H9 (cell line): ENCODE data around the gene GLT1D1. TPM values are rescaled to one million over a fixed set of nuclear protein-coding genes. Genes with fewer than 3 reads are reported as not detected.

ENCODE experiments used
- DNase-seq: peaks from one replicate; pipeline ENCODE4 v3.0.0-alpha.2; 2017
- H2AFZ ChIP-seq: one replicate; pipeline ENCODE4 v1.6.1; 2013; ENCODE audit warnings: mild to moderate bottlenecking, low read length, control low read depth, moderate library complexity
- H2AK5ac ChIP-seq: 2 replicates; pipeline ENCODE4 v1.6.1; 2013; ENCODE audit warnings: low read length, control low read depth, mixed read lengths; ENCODE audit not compliant: insufficient read length
- H2BK120ac ChIP-seq: one replicate; pipeline ENCODE4 v1.6.1; 2013; ENCODE audit warnings: low read depth, mild to moderate bottlenecking, low read length, control low read depth, inconsistent platforms; ENCODE audit not compliant: poor library complexity, severe bottlenecking
- H2BK12ac ChIP-seq: 2 replicates; pipeline ENCODE4 v1.6.1; 2013; ENCODE audit warnings: low read length, control low read depth, mixed read lengths, low read depth; ENCODE audit not compliant: insufficient read length
- H2BK15ac ChIP-seq: 2 replicates; pipeline ENCODE4 v1.6.1; 2013; ENCODE audit warnings: low read depth, low read length, control low read depth
- H2BK20ac ChIP-seq: one replicate; pipeline ENCODE4 v1.6.1; 2013; ENCODE audit warnings: low read depth, mild to moderate bottlenecking, low read length, control low read depth, inconsistent platforms; ENCODE audit not compliant: poor library complexity, severe bottlenecking
- H2BK5ac ChIP-seq: 2 replicates; pipeline ENCODE4 v1.6.1; 2013; ENCODE audit warnings: low read length, control low read depth, mixed read lengths; ENCODE audit not compliant: insufficient read length
- H3K14ac ChIP-seq: 2 replicates; pipeline ENCODE4 v1.6.1; 2013; ENCODE audit warnings: low read length, control low read depth; ENCODE audit not compliant: insufficient read depth
- H3K18ac ChIP-seq: 2 replicates; pipeline ENCODE4 v1.6.1; 2013; ENCODE audit warnings: low read depth, mild to moderate bottlenecking, mixed read lengths, low read length, control low read depth; ENCODE audit not compliant: insufficient read length
- H3K23ac ChIP-seq: 2 replicates; pipeline ENCODE4 v1.6.1; 2013; ENCODE audit warnings: low read length, control low read depth, mixed read lengths, low read depth; ENCODE audit not compliant: insufficient read length
- H3K23me2 ChIP-seq: 2 replicates; pipeline ENCODE4 v1.6.1; 2013; ENCODE audit warnings: low read depth, mild to moderate bottlenecking, mixed read lengths, low read length, control low read depth; ENCODE audit not compliant: insufficient read length, poor library complexity, severe bottlenecking
- H3K27ac ChIP-seq: 2 replicates; pipeline ENCODE4 v1.5.1; 2013; ENCODE audit warnings: low read length, control low read depth, mixed read lengths, low read depth; ENCODE audit not compliant: insufficient read length
- H3K27me3 ChIP-seq: 2 replicates; pipeline ENCODE4 v1.6.1; 2013; ENCODE audit warnings: low read length, control low read depth, inconsistent platforms; ENCODE audit not compliant: insufficient read depth
- H3K4ac ChIP-seq: 2 replicates; pipeline ENCODE4 v1.6.1; 2013; ENCODE audit warnings: low read depth, mild to moderate bottlenecking, control low read depth, inconsistent platforms, low read length, moderate library complexity
- H3K4me1 ChIP-seq: 2 replicates; pipeline ENCODE4 v1.6.1; 2013; ENCODE audit warnings: low read length, control low read depth, inconsistent platforms; ENCODE audit not compliant: insufficient read depth
- H3K4me2 ChIP-seq: 2 replicates; pipeline ENCODE4 v1.6.1; 2013; ENCODE audit warnings: low read length, control low read depth, mixed read lengths; ENCODE audit not compliant: insufficient read length, insufficient read depth
- H3K56ac ChIP-seq: 2 replicates; pipeline ENCODE4 v1.6.1; 2013; ENCODE audit warnings: low read depth, mild to moderate bottlenecking, mixed read lengths, low read length, control low read depth; ENCODE audit not compliant: insufficient read length
- H3K79me1 ChIP-seq: 2 replicates; pipeline ENCODE4 v1.6.1; 2013; ENCODE audit warnings: low read depth, mild to moderate bottlenecking, moderate library complexity, low read length, control low read depth, inconsistent platforms; ENCODE audit not compliant: insufficient read depth, poor library complexity, severe bottlenecking
- H3K79me2 ChIP-seq: 2 replicates; pipeline ENCODE4 v1.6.1; 2013; ENCODE audit warnings: low read length, control low read depth, inconsistent platforms; ENCODE audit not compliant: insufficient read depth
- H3K9ac ChIP-seq: 2 replicates; pipeline ENCODE4 v1.6.1; 2013; ENCODE audit warnings: low read length, control low read depth, mixed read lengths; ENCODE audit not compliant: insufficient read length; ENCODE audit errors: extremely low read depth
- H3K9me3 ChIP-seq: one replicate; pipeline ENCODE4 v1.6.1; 2013; ENCODE audit warnings: low read depth, low read length, inconsistent platforms; ENCODE audit not compliant: control insufficient read depth
- H3T11ph ChIP-seq: one replicate; pipeline ENCODE4 v1.6.1; 2013; ENCODE audit warnings: mild to moderate bottlenecking, low read length, control low read depth, inconsistent platforms
- H4K20me1 ChIP-seq: one replicate; pipeline ENCODE4 v1.6.1; 2013; ENCODE audit not compliant: control insufficient read depth, insufficient read length, insufficient read depth
- H4K5ac ChIP-seq: 2 replicates; pipeline ENCODE4 v1.6.1; 2013; ENCODE audit warnings: low read depth, mild to moderate bottlenecking, mixed read lengths, low read length, control low read depth; ENCODE audit not compliant: insufficient read length
- H4K8ac ChIP-seq: replicated peaks from 2 replicates; pipeline ENCODE4 v1.6.1; 2013; ENCODE audit warnings: low read length, control low read depth, mixed read lengths, low read depth; ENCODE audit not compliant: insufficient read length
- H4K91ac ChIP-seq: 2 replicates; pipeline ENCODE4 v1.6.1; 2013; ENCODE audit warnings: low read depth, mild to moderate bottlenecking, moderate library complexity, mixed read lengths, low read length, control low read depth; ENCODE audit not compliant: insufficient read length
- H3K27ac Mint-ChIP-seq, 3 experiments: 2 replicates in 2 of 3; 3 replicates in 1 of 3; pipeline ENCODE4 v1.8.0; 2020 to 2021; ENCODE audit warnings: mixed read lengths in 3 of 3, mild to moderate bottlenecking in 1 of 3, moderate library complexity in 1 of 3
- H3K27me3 Mint-ChIP-seq: 2 replicates; pipeline ENCODE4 v1.8.0; 2021; ENCODE audit warnings: low read depth, mild to moderate bottlenecking, moderate library complexity, mixed read lengths
- H3K36me3 Mint-ChIP-seq, 3 experiments: 2 replicates in 2 of 3; 3 replicates in 1 of 3; pipeline ENCODE4 v1.8.0; 2020 to 2021; ENCODE audit warnings: low read depth in 3 of 3, mixed read lengths in 3 of 3; ENCODE audit not compliant: insufficient read depth in 1 of 3
- H3K4me1 Mint-ChIP-seq, 2 experiments: 2 replicates each; pipeline ENCODE4 v1.8.0; 2020; ENCODE audit warnings: mixed read lengths in 2 of 2
- H3K4me3 Mint-ChIP-seq, 2 experiments: 2 replicates in 1 of 2; 3 replicates in 1 of 2; pipeline ENCODE4 v1.8.0; 2020 to 2021; ENCODE audit warnings: mild to moderate bottlenecking in 2 of 2, mixed read lengths in 2 of 2, moderate library complexity in 1 of 2
- H3K9me3 Mint-ChIP-seq, 2 experiments: 2 replicates in 1 of 2; 3 replicates in 1 of 2; pipeline ENCODE4 v1.8.0; 2020; ENCODE audit warnings: mild to moderate bottlenecking in 2 of 2, mixed read lengths in 2 of 2, moderate library complexity in 1 of 2
- CTCF ChIP-seq: fragments of 200-600 bp; sonication (generic); conservative IDR thresholded peaks from 3 replicates; pipeline ENCODE4 v1.8.0; 2021; ENCODE audit warnings: antibody characterized with exemption, mild to moderate bottlenecking
- WGBS: extraction: QIAGEN DNeasy Blood & Tissue Kit; methylation state at CpG from one replicate; pipeline ENCODE4 v1.1.7; 2013; ENCODE audit warnings: missing lambda C conversion rate, low lambda C conversion rate, mixed read lengths; ENCODE audit not compliant: insufficient read length; ENCODE audit errors: extremely low coverage; 5-methylcytosine and 5-hydroxymethylcytosine counted together
- total RNA-seq: library from RNA; stranded (reverse); gene quantifications from 2 replicates; pipeline ENCODE4 v1.2.1, GENCODE V29; 2021

Gene GLT1D1
- total RNA-seq, 1 experiment from 2014 or later = 7.0 TPM

- H2BK20ac ChIP-seq = no peak overlapping the region
- no peaks in the 10 kb centered on the region for H4K20me1 ChIP-seq
- H3K79me2 ChIP-seq = no peaks in the 10 kb centered on the region
- no peaks in the 10 kb centered on the region for H3K79me1 ChIP-seq
- H3K23ac ChIP-seq = no peak overlapping the region
- no peaks in the 10 kb centered on the region for H3K9me3 ChIP-seq
- no peak overlapping the region for H2BK120ac ChIP-seq
- no peaks in the 10 kb centered on the region for H3K36me3 Mint-ChIP-seq
- no peaks in the 10 kb centered on the region for H3K4me1 Mint-ChIP-seq
- H3K9ac ChIP-seq = no peak overlapping the region
- no peak overlapping the region for H2BK15ac ChIP-seq
- no peak overlapping the region for H3K4me2 ChIP-seq
- no peak overlapping the region for H4K5ac ChIP-seq
- H2AFZ ChIP-seq = no peak overlapping the region
- H3K27ac ChIP-seq = no peak overlapping the region
- no peak overlapping the region for H4K8ac ChIP-seq
- H2BK5ac ChIP-seq = no peak overlapping the region
- H3K9me3 Mint-ChIP-seq = no peaks in the 10 kb centered on the region
- no peak overlapping the region for H2AK5ac ChIP-seq
- H3K18ac ChIP-seq = no peak overlapping the region
- no peaks in the 10 kb centered on the region for H3K4me1 ChIP-seq
- DNase-seq = no peak
- no peak overlapping the region for H3K27ac Mint-ChIP-seq
- H3K27me3 Mint-ChIP-seq = peaks cover 2% of the 10 kb centered on the region; the same call in 1 of the 2 replicates
- no peak overlapping the region for H3K56ac ChIP-seq
- H3T11ph ChIP-seq = no peak overlapping the region
- no peak overlapping the region for H4K91ac ChIP-seq
- H3K14ac ChIP-seq = no peak overlapping the region
- no peaks in the 10 kb centered on the region for H3K23me2 ChIP-seq
- H3K27me3 ChIP-seq = no peaks in the 10 kb centered on the region
- no peak overlapping the region for H2BK12ac ChIP-seq
- no peak overlapping the region for H3K4me3 Mint-ChIP-seq
- WGBS = no CpG with 5 or more reads among the region's 5 CpGs
- H3K4ac ChIP-seq = no peak overlapping the region
- no peak for TF ChIP-seq CTCF
Measured at GRCh38 chr12:128911861-128912260, 58.6 kb downstream of the GLT1D1 start.
